CD4-positive, CD25-positive, alpha-beta regulatory T cell (primary cell): ENCODE results near the gene GINM1. TPM values are rescaled to one million over a fixed set of nuclear protein-coding genes. Genes with fewer than 3 reads are reported as not detected.

Experiments used
- ATAC-seq, 2 donors: fragments of 150-1000 bp; cut with Tn5 transposase; one replicate each; pipeline ENCODE4 v1.10.0; 2021; ENCODE audit warnings: low read depth in 2 of 2, moderate number of reproducible peaks in 2 of 2, moderate library complexity in 1 of 2
- DNase-seq, 3 donors: peaks; one replicate each; pipeline versions ENCODE4 v3.0.0 to v3.0.0-alpha.2; 2012 to 2022; ENCODE audit warnings: mixed read lengths in 1 of 3
- H3K27ac ChIP-seq: one replicate; pipeline ENCODE4 v1.7.0; 2013; ENCODE audit warnings: mild to moderate bottlenecking, low read length; ENCODE audit not compliant: insufficient read depth, poor library complexity, severe bottlenecking
- H3K27me3 ChIP-seq: one replicate; pipeline ENCODE4 v1.7.0; 2013; ENCODE audit warnings: low read length; ENCODE audit not compliant: control insufficient read depth, insufficient read depth
- H3K36me3 ChIP-seq: one replicate; pipeline ENCODE4 v1.7.0; 2013; ENCODE audit warnings: mild to moderate bottlenecking, low read length, moderate library complexity; ENCODE audit not compliant: control insufficient read depth, insufficient read depth
- H3K4me1 ChIP-seq: 2 replicates; pipeline ENCODE4 v1.7.0; 2013; ENCODE audit warnings: mild to moderate bottlenecking, low read length; ENCODE audit not compliant: insufficient read depth, control insufficient read depth, poor library complexity, severe bottlenecking
- H3K4me3 ChIP-seq: one replicate; pipeline ENCODE4 v1.7.0; 2013; ENCODE audit warnings: low read depth, mild to moderate bottlenecking, low read length, moderate library complexity
- H3K9me3 ChIP-seq, 2 experiments: 1 replicate in 1 of 2; 2 replicates in 1 of 2; pipeline ENCODE4 v1.7.0; 2013; ENCODE audit warnings: low read length in 2 of 2, mild to moderate bottlenecking in 1 of 2, moderate library complexity in 1 of 2; ENCODE audit not compliant: control insufficient read depth in 2 of 2
- H3K27ac Mint-ChIP-seq, 3 donors: one replicate each; pipeline ENCODE4 v1.8.0; 2020 to 2022; ENCODE audit warnings: mild to moderate bottlenecking in 3 of 3, mixed read lengths in 3 of 3, moderate library complexity in 2 of 3
- H3K27me3 Mint-ChIP-seq: one replicate; pipeline ENCODE4 v1.8.0; 2022; ENCODE audit warnings: mild to moderate bottlenecking, mixed read lengths
- H3K36me3 Mint-ChIP-seq: one replicate; pipeline ENCODE4 v1.8.0; 2020; ENCODE audit warnings: mixed read lengths
- H3K4me1 Mint-ChIP-seq, 4 donors: one replicate each; pipeline ENCODE4 v1.8.0; 2020 to 2022; ENCODE audit warnings: mixed read lengths in 4 of 4, mild to moderate bottlenecking in 1 of 4
- H3K4me3 Mint-ChIP-seq, 4 donors: one replicate each; pipeline ENCODE4 v1.8.0; 2020 to 2022; ENCODE audit warnings: mild to moderate bottlenecking in 4 of 4, mixed read lengths in 4 of 4, moderate library complexity in 3 of 4
- H3K9me3 Mint-ChIP-seq, 7 donors: one replicate each; pipeline ENCODE4 v1.8.0; 2020 to 2022; ENCODE audit warnings: mixed read lengths in 7 of 7, mild to moderate bottlenecking in 3 of 7, moderate library complexity in 2 of 7
- polyA plus RNA-seq, 4 donors: library from polyadenylated mRNA; unstranded; fragments of 300-500 nt; fragmentation: Illumina TruSeq; gene quantifications; one replicate each; pipeline ENCODE4 v1.2.3, GENCODE V29; 2021
- total RNA-seq: library from RNA; stranded (reverse); gene quantifications from one replicate; pipeline ENCODE4 v1.2.3, GENCODE V29; 2022

GINM1 gene
- total and polyA plus RNA-seq, 5 donors from 2014 or later, result 24.0 to 29.9 (median 26.9) TPM

- Mint-ChIP-seq H3K36me3 (no peaks in the 10 kb centered on the region), H3K4me1 (no peaks in the 10 kb centered on the region)
Measured at GRCh38 chr6:149551920-149552319, 14.3 kb upstream of the GINM1 start.

GRCh38 chr6:149558029-149558428 lies 8.1 kb upstream of the GINM1 start:
- Mint-ChIP-seq H3K27me3 (peaks cover 69% of the 10 kb centered on the region), H3K4me3 (peak overlapping the region in 1 of 4 donors; percentile 55), H3K27ac (no peak overlapping the region), H3K36me3 (no peaks in the 10 kb centered on the region), H3K9me3 (no peaks in the 10 kb centered on the region), H3K4me1 (no peaks in the 10 kb centered on the region)
- Histone ChIP-seq H3K27me3 (peaks cover 15% of the 10 kb centered on the region), H3K4me3 (no peak overlapping the region), H3K27ac (no peak overlapping the region), H3K9me3 (no peaks in the 10 kb centered on the region), H3K36me3 (no peaks in the 10 kb centered on the region), H3K4me1 (no peaks in the 10 kb centered on the region)
- ATAC-seq (no peak), DNase-seq (no peak)

More at GRCh38 chr6:149551920-149552319, 14.3 kb upstream of the GINM1 start:
- ATAC-seq, result no peak
- Histone ChIP-seq H3K9me3 (no peaks in the 10 kb centered on the region), H3K36me3 (no peaks in the 10 kb centered on the region), H3K4me3 (no peak overlapping the region), H3K4me1 (no peaks in the 10 kb centered on the region), H3K27me3 (peaks cover 9% of the 10 kb centered on the region), H3K27ac (no peak overlapping the region)
- no peak overlapping the region for H3K27ac Mint-ChIP-seq
- H3K9me3 Mint-ChIP-seq, result no peaks in the 10 kb centered on the region
- peak overlapping the region in 1 of 4 donors; percentile 10 for H3K4me3 Mint-ChIP-seq
- DNase-seq, result no peak
- peaks cover 48% of the 10 kb centered on the region for H3K27me3 Mint-ChIP-seq

- DNase-seq, result no peak
- Mint-ChIP-seq H3K4me3 (peak overlapping the region in 1 of 4 donors; percentile 69), H3K27me3 (peaks cover 60% of the 10 kb centered on the region), H3K27ac (no peak overlapping the region), H3K36me3 (no peaks in the 10 kb centered on the region), H3K9me3 (no peaks in the 10 kb centered on the region), H3K4me1 (no peaks in the 10 kb centered on the region)
- H3K9me3 ChIP-seq, result no peaks in the 10 kb centered on the region
- H3K4me3 ChIP-seq, result no peak overlapping the region
- H3K27ac ChIP-seq, result no peak overlapping the region
- no peak for ATAC-seq
- no peaks in the 10 kb centered on the region for H3K36me3 ChIP-seq
- no peaks in the 10 kb centered on the region for H3K4me1 ChIP-seq
- peaks cover 9% of the 10 kb centered on the region for H3K27me3 ChIP-seq
Measured at GRCh38 chr6:149559389-149559788, 6.8 kb upstream of the GINM1 start.

GRCh38 chr6:149560736-149561135 lies 5.4 kb upstream of the GINM1 start:
- Mint-ChIP-seq H3K27me3 (peaks cover 47% of the 10 kb centered on the region), H3K4me3 (peak overlapping the region in 2 of 4 donors; percentile 8 to 78), H3K27ac (no peak overlapping the region), H3K9me3 (no peaks in the 10 kb centered on the region), H3K36me3 (no peaks in the 10 kb centered on the region), H3K4me1 (peaks cover 0 to 8% (median 4%) of the 10 kb centered on the region in 4 donors)
- Histone ChIP-seq H3K9me3 (no peaks in the 10 kb centered on the region), H3K4me3 (no peak overlapping the region), H3K36me3 (no peaks in the 10 kb centered on the region), H3K4me1 (peaks cover 6% of the 10 kb centered on the region), H3K27ac (no peak overlapping the region), H3K27me3 (peaks cover 9% of the 10 kb centered on the region)
- DNase-seq (peak in 1 of 3 donors; percentile 34), ATAC-seq (peak in 1 of 2 donors; percentile 39)

- DNase-seq (no peak), ATAC-seq (no peak)
- Mint-ChIP-seq H3K9me3 (no peaks in the 10 kb centered on the region), H3K4me1 (peaks cover 0 to 23% (median 14%) of the 10 kb centered on the region in 4 donors), H3K27me3 (peaks cover 26% of the 10 kb centered on the region), H3K36me3 (no peaks in the 10 kb centered on the region), H3K27ac (no peak overlapping the region), H3K4me3 (peak overlapping the region in 1 of 4 donors; percentile 62)
- Histone ChIP-seq H3K27me3 (peaks cover under 1% of the 10 kb centered on the region), H3K27ac (no peak overlapping the region), H3K9me3 (no peaks in the 10 kb centered on the region), H3K4me3 (no peak overlapping the region), H3K36me3 (no peaks in the 10 kb centered on the region), H3K4me1 (peaks cover 19% of the 10 kb centered on the region)
Measured at GRCh38 chr6:149563203-149563927, 2.8 kb upstream of the GINM1 start.

- Mint-ChIP-seq H3K4me1 (peaks cover 0 to 23% (median 14%) of the 10 kb centered on the region in 4 donors), H3K9me3 (no peaks in the 10 kb centered on the region), H3K27ac (no peak overlapping the region), H3K4me3 (peak overlapping the region in 3 of 4 donors; percentile 41 to 62 (median 54)), H3K27me3 (peaks cover 21% of the 10 kb centered on the region), H3K36me3 (no peaks in the 10 kb centered on the region)
- Histone ChIP-seq H3K36me3 (no peaks in the 10 kb centered on the region), H3K27ac (no peak overlapping the region), H3K4me1 (peaks cover 19% of the 10 kb centered on the region), H3K9me3 (no peaks in the 10 kb centered on the region), H3K4me3 (no peak overlapping the region), H3K27me3 (no peaks in the 10 kb centered on the region)
- DNase-seq (no peak), ATAC-seq (no peak)
Measured at GRCh38 chr6:149563928-149564325, 2.2 kb upstream of the GINM1 start.

GRCh38 chr6:149566410-149567193 lies 427 bp downstream of the GINM1 start:
- Histone ChIP-seq H3K4me3 (peak overlapping the region; percentile 82), H3K27ac (peak overlapping the region; percentile 91), H3K36me3 (no peaks in the 10 kb centered on the region), H3K27me3 (no peaks in the 10 kb centered on the region), H3K4me1 (peaks cover 19% of the 10 kb centered on the region), H3K9me3 (no peaks in the 10 kb centered on the region)
- ATAC-seq, result peak; percentile 4 to 7
- H3K27ac Mint-ChIP-seq, result peak overlapping the region; percentile 56 to 95 (median 88)
- H3K36me3 Mint-ChIP-seq, result no peaks in the 10 kb centered on the region
- peaks cover 5 to 33% (median 20%) of the 10 kb centered on the region in 4 donors for H3K4me1 Mint-ChIP-seq
- H3K9me3 Mint-ChIP-seq, result no peaks in the 10 kb centered on the region
- DNase-seq, result peak; percentile 38 to 66 (median 54)
- peak overlapping the region; percentile 93 to 99 (median 97) for H3K4me3 Mint-ChIP-seq
- peaks cover 4% of the 10 kb centered on the region for H3K27me3 Mint-ChIP-seq
